ENCODE results near the gene C1QL1. TPM values are rescaled to one million over a fixed set of nuclear protein-coding genes. Genes with fewer than 3 reads are reported as not detected.

Gene C1QL1
- total and polyA plus RNA-seq, 9 of the 15 experiments (the other 6 are each of a cell fraction or from before 2014, with no cell fraction given) = 0.07 to 0.12 (median 0.09) TPM; not detected in 6

DNA sequence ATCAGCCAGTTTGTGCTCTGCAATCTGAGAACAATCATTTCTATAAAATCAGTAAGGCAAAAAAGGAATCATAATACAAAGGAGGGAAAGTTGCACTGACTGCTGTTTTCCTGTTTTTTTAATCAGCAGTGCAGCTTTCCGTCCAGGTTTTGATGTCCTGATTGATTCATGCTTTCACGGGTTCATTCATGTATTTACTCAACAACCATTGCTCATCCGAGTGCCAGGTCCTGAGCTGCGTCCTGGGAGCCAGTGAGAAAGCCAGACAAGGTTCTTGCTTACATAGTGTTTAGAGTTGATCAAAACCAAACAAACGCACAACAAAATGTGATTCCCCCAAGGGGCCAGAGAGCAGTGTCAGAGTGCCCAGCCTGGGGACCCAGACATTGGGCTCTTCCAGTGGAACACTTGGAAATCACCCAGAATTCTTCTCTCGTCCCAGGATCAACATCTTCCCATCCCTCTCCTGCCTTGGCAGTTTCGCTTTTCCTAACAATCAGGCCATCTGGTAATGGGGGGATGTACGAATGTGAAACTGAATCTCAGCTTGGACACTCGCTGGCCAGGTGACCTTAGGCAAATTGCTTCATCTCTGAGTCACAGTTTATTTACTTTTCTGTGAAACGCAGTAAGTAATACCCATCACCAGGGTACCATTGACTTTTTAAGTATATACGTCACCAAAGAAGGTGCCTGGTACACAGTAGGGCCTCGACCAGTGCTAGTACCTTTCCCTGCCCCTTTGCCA lies 13.3 kb upstream of the C1QL1 start:
- Histone ChIP-seq H3K4me2 (ENCODE audit: insufficient read depth, low read length) (no peak overlapping the region), H3K36me3 (ENCODE audit: control insufficient read depth, insufficient read depth, low read length) (no peaks in the 10 kb centered on the region), H3K79me2 (ENCODE audit: control insufficient read depth, insufficient read depth, low read length) (no peaks in the 10 kb centered on the region), H3K27me3 (ENCODE audit: control insufficient read depth in 2 of 2, insufficient read depth in 2 of 2, low read length in 2 of 2) (peaks cover 29 to 63% of the 10 kb centered on the region in 2 experiments), H3K9me3 (replicated peaks; ENCODE audit: control insufficient read depth, insufficient read depth, low read depth, low read length) (no peaks in the 10 kb centered on the region), H2AFZ (ENCODE audit: low read depth, low read length) (no peak overlapping the region), H4K20me1 (replicated peaks; ENCODE audit: control insufficient read depth, insufficient read depth, low read length) (peaks cover 8% of the 10 kb centered on the region; the same call in 1 of the 2 replicates), H3K9me1 (ENCODE audit: control insufficient read depth, insufficient read depth, low read length) (no peaks in the 10 kb centered on the region), H3K9ac (ENCODE audit: insufficient read depth in 1 of 2, low read depth in 2 of 2, low read length in 2 of 2) (no peak overlapping the region), H3K4me3 (no peak overlapping the region), H3K27ac (ENCODE audit: extremely low read depth, low read depth, low read length) (no peak overlapping the region), H3K4me1 (replicated peaks in 1 of 2; ENCODE audit: control insufficient read depth in 2 of 2, insufficient read depth in 2 of 2, low read length in 2 of 2) (peaks cover 3 to 9% of the 10 kb centered on the region in 2 experiments; a peak in 4 of 5 replicates)
- TF ChIP-seq BACH1 (tag; IDR thresholded peaks at IDR 0.05) = no peak
- no peak for TF ChIP-seq NCOA6 (IDR thresholded peaks at IDR 0.05)
- TF ChIP-seq CEBPG (CRISPR knock-in tag; IDR thresholded peaks at IDR 0.05) = no peak
- peak; percentile 9 to 73; a peak in 2 of 4 replicates for TF ChIP-seq CEBPG (tag; conservative IDR thresholded peaks at IDR 0.05 in 1 of 2, IDR thresholded peaks at IDR 0.05 in 1 of 2)
- TF ChIP-seq ZNF586 (CRISPR knock-in tag; conservative IDR thresholded peaks at IDR 0.05) = no peak
- TF ChIP-seq, protein P1, sequence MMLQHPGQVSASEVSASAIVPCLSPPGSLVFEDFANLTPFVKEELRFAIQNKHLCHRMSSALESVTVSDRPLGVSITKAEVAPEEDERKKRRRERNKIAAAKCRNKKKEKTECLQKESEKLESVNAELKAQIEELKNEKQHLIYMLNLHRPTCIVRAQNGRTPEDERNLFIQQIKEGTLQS (IDR thresholded peaks at IDR 0.05) = 0 out of 2 replicates have a peak, but pooled peaks have one; percentile 31
- TF ChIP-seq, protein P1 (CRISPR knock-in tag; conservative IDR thresholded peaks at IDR 0.05) = no peak
- intact Hi-C loops (cut with micrococcal nuclease) (no loop called here), in situ Hi-C loops (cut with MboI) (no loop called here)
- no TSS peak for BruUV-seq (replicated peaks)
- FAIRE-seq (no peak), DNase-seq (ENCODE audit: extremely low read depth in 1 of 4, low spot score in 3 of 4) (no peak), ATAC-seq (no peak)
- ChIA-PET POLR2A (no interaction called here), CTCF (ENCODE audit: low intra/inter-chr PET ratio) (no interaction called here)
- WGBS (ENCODE audit: insufficient coverage, low coverage, missing lambda C conversion rate) = 2% methylated on average over 12 of the region's 12 CpGs

Measured in K562 (cell line).